Stimulated activated CD4-positive, alpha-beta T cell treated with anti-CD3 and anti-CD28 coated beads, Interleukin-2, amount 100 ng/mL, for 48 hours (primary cell): ENCODE data around the gene CFAP57.

Experiments used
- DNase-seq, 2 donors: peaks; one replicate each; pipeline ENCODE4 v3.0.0-alpha.2; 2020

CFAP57 gene

GRCh38 chr1:43302721-43303470 is 130.8 kb downstream of the CFAP57 start:
- DNase-seq = no peak

- no peak for DNase-seq
These were observed 131.6 kb downstream of the CFAP57 start for GRCh38 chr1:43303471-43304313.
